Choroid plexus epithelial cell (primary cell): Measurements from ENCODE around the gene CCDC88B.

Source experiments
- DNase-seq: peaks from one replicate; pipeline ENCODE4 v3.0.0-alpha.2; 2010; ENCODE audit warnings: low read depth
- H3K4me3 ChIP-seq: 2 replicates; pipeline ENCODE4 v1.5.1; 2011; ENCODE audit warnings: low read depth, mild to moderate bottlenecking, control low read depth, low read length, moderate library complexity
- CTCF ChIP-seq: conservative IDR thresholded peaks from 2 replicates; pipeline ENCODE4 v1.5.1; 2011; ENCODE audit warnings: low read depth, mild to moderate bottlenecking, control low read depth, inconsistent platforms, low read length, moderate library complexity

The CCDC88B gene

GRCh38 chr11:64369440-64370421 lies 29.7 kb downstream of the CCDC88B start:
- no peak for DNase-seq
- peak; percentile 22 for TF ChIP-seq CTCF
- H3K4me3 ChIP-seq = no peak overlapping the region

- DNase-seq = no peak
- no peak overlapping the region for H3K4me3 ChIP-seq
- no peak for TF ChIP-seq CTCF
Observed at GRCh38 chr11:64371201-64371600, 31.2 kb downstream of the CCDC88B start.

- no peak for TF ChIP-seq CTCF
- DNase-seq = no peak
- no peak overlapping the region for H3K4me3 ChIP-seq
Observed at GRCh38 chr11:64372021-64372420, 32.0 kb downstream of the CCDC88B start.

GRCh38 chr11:64372802-64373597 lies 33.0 kb downstream of the CCDC88B start:
- peak; percentile 18 for DNase-seq
- no peak overlapping the region for H3K4me3 ChIP-seq
- no peak for TF ChIP-seq CTCF

GRCh38 chr11:64373598-64373974 lies 33.6 kb downstream of the CCDC88B start:
- no peak overlapping the region for H3K4me3 ChIP-seq
- no peak for DNase-seq
- no peak for TF ChIP-seq CTCF

- no peak overlapping the region for H3K4me3 ChIP-seq
- no peak for DNase-seq
- no peak for TF ChIP-seq CTCF
Observed at GRCh38 chr11:64376071-64376470, 36.1 kb downstream of the CCDC88B start.
